Adrenal gland (tissue), 12 donors: ENCODE measurements around the gene MCTP1. TPM values are rescaled to one million over a fixed set of nuclear protein-coding genes. Genes with fewer than 3 reads are reported as not detected.

Experiments
- DNase-seq, 7 donors: peaks; one replicate each; pipeline ENCODE4 v3.0.0-alpha.2; 2019 to 2020
- H3K27ac ChIP-seq, 5 donors: fragments of 200-600 bp; sonication (generic) in 4 of 5; 1 replicate in 3 of 5; 2 replicates in 2 of 5; pipeline versions ENCODE4 v1.5.1 to v1.8.0; 2016 to 2020; ENCODE audit warnings: mild to moderate bottlenecking in 1 of 5
- H3K27me3 ChIP-seq: fragments of 200-600 bp; 2 replicates; pipeline ENCODE4 v1.8.0; 2021
- H3K36me3 ChIP-seq, 2 donors: fragments of 200-600 bp; replicated peaks in 1 of 2; 1 replicate in 1 of 2; 2 replicates in 1 of 2; pipeline versions ENCODE4 v1.5.1 to v1.8.0; 2018 to 2022
- H3K4me1 ChIP-seq, 2 donors: fragments of 200-600 bp; replicated peaks in 1 of 2; 1 replicate in 1 of 2; 2 replicates in 1 of 2; pipeline versions ENCODE4 v1.5.1 to v1.8.0; 2018 to 2021
- H3K4me3 ChIP-seq, 4 donors: fragments of 200-600 bp; sonication (generic) in 3 of 4; one replicate each; pipeline ENCODE4 v1.5.1; 2016 to 2018
- H3K9me3 ChIP-seq, 3 donors: fragments of 200-600 bp; sonication (generic) in 1 of 3; replicated peaks in 1 of 3; 1 replicate in 2 of 3; 2 replicates in 1 of 3; pipeline versions ENCODE4 v1.5.1 to v1.8.0; 2016 to 2021
- CTCF ChIP-seq, 6 experiments: fragments of 450-650 bp in 4 of 6; fragments of 200-600 bp in 2 of 6; sonication (generic) in 1 of 6; IDR thresholded peaks; 1 replicate in 5 of 6; 2 replicates in 1 of 6; pipeline versions ENCODE4 v1.5.1 to v1.8.0; 2016 to 2021; ENCODE audit warnings: antibody characterized with exemption in 6 of 6, mild to moderate bottlenecking in 2 of 6, moderate library complexity in 1 of 6
- POLR2A ChIP-seq, 2 donors: fragments of 450-650 bp; IDR thresholded peaks; one replicate each; pipeline ENCODE4 v1.6.1; 2017; ENCODE audit warnings: antibody characterized with exemption in 2 of 2, mild to moderate bottlenecking in 2 of 2, moderate library complexity in 1 of 2
- WGBS, 4 donors: extraction: QIAGEN DNeasy Blood & Tissue Kit in 2 of 4; methylation state at CpG; one replicate each; pipeline versions ENCODE4 v1.1.5 to v1.1.7; 2013 to 2017; 5-methylcytosine and 5-hydroxymethylcytosine counted together
- intact Hi-C, 2 donors: fragments of 100-400 bp; cut with DNase I; formaldehyde crosslinking; loops; one replicate each; pipeline versions ENCODE4 v1.14.1 to v1.15.0; 2022 to 2023
- polyA plus RNA-seq, 3 donors: library from polyadenylated mRNA; stranded (reverse); fragments of 200-250 nt in 2 of 3; fragments of 350-450 nt in 1 of 3; fragmentation: Illumina TruSeq in 1 of 3; extraction: RNeasy Lipid Tissue Mini Kit (QIAGEN cat#74804) in 1 of 3; gene quantifications; one replicate each; pipeline ENCODE4 v1.2.3, GENCODE V29; 2013 to 2014
- total RNA-seq, 9 donors: library from RNA; depleted of rRNA in 4 of 9; stranded (reverse); fragments of >200 nt in 4 of 9; fragments of 120-200 nt in 1 of 9; fragmentation: NEBNext Ultra II Directional in 1 of 9; extraction: Animal tissue kit (Norgen Biotek cat#: 25700) in 1 of 9; gene quantifications; one replicate each; pipeline versions ENCODE4 v1.1.0 to v1.2.4, GENCODE V29; 2013 to 2023
- donor health status: healthy with polysubstance abuse.
- donor health status: Bipolar disorder and iron deficiency.
- donor health status: DM: yes; HTN: yes; CAD: no.
- donor health status: DM: no; HTN: no; CAD: no.
- donor health status: DM: no; HTN: no; CAD: no.
- donor health status: DM: yes; HTN: yes; CAD: no.

Gene MCTP1
- total and polyA plus RNA-seq, 12 donors: 1.2 to 20.1 (median 5.1) TPM

GRCh38 chr5:94891972-94892371, 392.9 kb downstream of the MCTP1 start:
- no peak for TF ChIP-seq POLR2A (IDR thresholded peaks at IDR 0.05)
- no peak for TF ChIP-seq CTCF (IDR thresholded peaks at IDR 0.05)
- WGBS, 4 donors: 87 to 92% (median 90%) methylated on average over 9 of the region's 9 CpGs

GRCh38 chr5:94891565-94891964, 393.3 kb downstream of the MCTP1 start:
- no peaks in the 10 kb centered on the region for H3K9me3 ChIP-seq
- DNase-seq: no peak
- no peak for TF ChIP-seq POLR2A (IDR thresholded peaks at IDR 0.05)
- no peak for TF ChIP-seq CTCF (IDR thresholded peaks at IDR 0.05)
- no peak overlapping the region for H3K4me3 ChIP-seq
- intact Hi-C loops: no loop called here
- H3K27ac ChIP-seq: no peak overlapping the region
- no peaks in the 10 kb centered on the region for H3K27me3 ChIP-seq
- H3K4me1 ChIP-seq: no peaks in the 10 kb centered on the region
- 80 to 85% (median 82%) methylated on average over 5 of the region's 5 CpGs for WGBS, 4 donors
- H3K36me3 ChIP-seq: no peaks in the 10 kb centered on the region

More at GRCh38 chr5:94891972-94892371, 392.9 kb downstream of the MCTP1 start:
- no peaks in the 10 kb centered on the region for H3K27me3 ChIP-seq
- H3K9me3 ChIP-seq: no peaks in the 10 kb centered on the region
- intact Hi-C loops: no loop called here
- no peak overlapping the region for H3K27ac ChIP-seq
- no peaks in the 10 kb centered on the region for H3K36me3 ChIP-seq
- H3K4me3 ChIP-seq: no peak overlapping the region
- H3K4me1 ChIP-seq: no peaks in the 10 kb centered on the region
- DNase-seq: no peak

- intact Hi-C loops: no loop called here
- no peak overlapping the region for H3K4me3 ChIP-seq
- TF ChIP-seq POLR2A (IDR thresholded peaks at IDR 0.05): no peak
- no peak for TF ChIP-seq CTCF (IDR thresholded peaks at IDR 0.05)
- no peaks in the 10 kb centered on the region for H3K36me3 ChIP-seq
- 53 to 68% (median 60%) methylated on average over 4 of the region's 4 CpGs for WGBS, 4 donors
- no peaks in the 10 kb centered on the region for H3K9me3 ChIP-seq
- no peak overlapping the region for H3K27ac ChIP-seq
- no peak for DNase-seq
- H3K27me3 ChIP-seq: no peaks in the 10 kb centered on the region
- H3K4me1 ChIP-seq: no peaks in the 10 kb centered on the region
These were observed 394.0 kb downstream of the MCTP1 start for GRCh38 chr5:94890907-94891306.

- 69 to 85% (median 80%) methylated on average over 3 of the region's 3 CpGs for WGBS, 4 donors
- H3K4me3 ChIP-seq: no peak overlapping the region
- intact Hi-C loops: no loop called here
- H3K27me3 ChIP-seq: no peaks in the 10 kb centered on the region
- TF ChIP-seq CTCF (IDR thresholded peaks at IDR 0.05) (no peak), POLR2A (IDR thresholded peaks at IDR 0.05) (no peak)
- no peaks in the 10 kb centered on the region for H3K9me3 ChIP-seq
- DNase-seq: no peak
- H3K4me1 ChIP-seq: no peaks in the 10 kb centered on the region
- H3K27ac ChIP-seq: no peak overlapping the region
- no peaks in the 10 kb centered on the region for H3K36me3 ChIP-seq
These were observed 396.2 kb downstream of the MCTP1 start for GRCh38 chr5:94888674-94889073.
